Activated T-cell treated with anti-CD3 and anti-CD28 coated beads, Interleukin-2, amount 50 U/mL, for 72 hours (primary cell): ENCODE data around the gene PKNOX2. TPM values are rescaled to one million over a fixed set of nuclear protein-coding genes. Genes with fewer than 3 reads are reported as not detected.

ENCODE experiments used
- ATAC-seq, 2 donors: fragments of 150-1000 bp; cut with Tn5 transposase; replicated peaks in 1 of 2; 2 replicates each; pipeline ENCODE4 v1.10.0; 2021; ENCODE audit warnings: moderate library complexity in 2 of 2, mild to moderate bottlenecking in 1 of 2
- DNase-seq, 2 donors: peaks; one replicate each; pipeline ENCODE4 v3.0.0; 2021 to 2022; ENCODE audit warnings: mixed read lengths in 1 of 2
- H3K27ac Mint-ChIP-seq: one replicate; pipeline ENCODE4 v1.8.0; 2022; ENCODE audit warnings: mild to moderate bottlenecking, moderate library complexity, mixed read lengths
- H3K27me3 Mint-ChIP-seq: one replicate; pipeline ENCODE4 v1.8.0; 2022; ENCODE audit warnings: low read depth, mixed read lengths
- H3K36me3 Mint-ChIP-seq, 2 donors: one replicate each; pipeline ENCODE4 v1.8.0; 2022; ENCODE audit warnings: mixed read lengths in 2 of 2, mild to moderate bottlenecking in 1 of 2; ENCODE audit not compliant: insufficient read depth in 2 of 2
- H3K4me1 Mint-ChIP-seq: one replicate; pipeline ENCODE4 v1.8.0; 2022; ENCODE audit warnings: low read depth, mixed read lengths
- H3K4me3 Mint-ChIP-seq, 2 donors: one replicate each; pipeline ENCODE4 v1.8.0; 2022; ENCODE audit warnings: mild to moderate bottlenecking in 2 of 2, mixed read lengths in 2 of 2, moderate library complexity in 2 of 2
- H3K9me3 Mint-ChIP-seq, 2 donors: one replicate each; pipeline ENCODE4 v1.8.0; 2022; ENCODE audit warnings: mixed read lengths in 2 of 2
- total RNA-seq, 2 donors: library from RNA; stranded (reverse); gene quantifications; one replicate each; pipeline ENCODE4 v1.2.3, GENCODE V29; 2022

PKNOX2 gene
- total RNA-seq, 2 donors from 2014 or later: not detected

DNA sequence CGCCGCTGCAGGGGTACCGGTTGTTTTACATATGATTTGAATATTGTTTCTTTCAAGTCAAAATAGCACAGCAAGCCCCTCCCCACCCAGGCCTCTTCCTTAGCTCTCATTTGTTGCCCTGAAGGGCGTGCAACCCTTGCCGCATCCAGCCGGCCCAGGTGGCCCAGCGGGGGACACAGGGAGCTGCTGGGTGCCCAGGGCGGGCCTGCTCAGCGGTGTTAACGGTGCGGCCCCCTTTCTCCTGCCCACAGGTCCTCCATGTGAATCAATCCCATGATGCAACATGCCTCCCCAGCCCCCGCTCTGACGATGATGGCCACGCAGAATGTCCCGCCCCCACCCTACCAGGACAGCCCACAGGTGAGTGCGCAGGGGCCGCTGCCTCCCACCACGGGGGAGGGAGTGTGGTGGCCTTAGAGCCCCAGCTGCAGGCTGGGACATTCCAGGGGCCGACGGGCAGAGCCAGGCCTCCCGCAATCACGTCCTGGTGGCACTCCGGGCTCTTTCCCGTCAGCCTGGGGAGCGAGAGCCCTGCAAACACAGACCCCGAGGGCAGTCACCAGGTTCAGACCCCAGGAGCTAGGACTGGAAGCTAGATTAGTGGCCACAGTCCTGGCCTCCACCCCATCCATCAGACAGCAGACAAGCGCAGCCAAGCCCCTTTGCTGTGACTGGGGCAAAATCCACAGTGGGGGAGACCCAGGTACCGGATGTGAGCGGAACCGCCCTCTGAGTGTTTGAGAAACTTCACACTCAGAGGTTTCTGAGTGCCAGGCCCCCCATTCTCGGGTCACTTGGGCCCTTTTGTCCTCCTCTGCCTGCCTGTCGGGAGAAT lies 186.7 kb downstream of the PKNOX2 start:
- no peaks in the 10 kb centered on the region for H3K4me1 Mint-ChIP-seq
- H3K4me3 Mint-ChIP-seq: no peak overlapping the region
- H3K27me3 Mint-ChIP-seq: peaks cover 5% of the 10 kb centered on the region
- no peak overlapping the region for H3K27ac Mint-ChIP-seq
- H3K36me3 Mint-ChIP-seq: no peaks in the 10 kb centered on the region
- H3K9me3 Mint-ChIP-seq: no peaks in the 10 kb centered on the region
- ATAC-seq: no peak
- no peak for DNase-seq

DNA sequence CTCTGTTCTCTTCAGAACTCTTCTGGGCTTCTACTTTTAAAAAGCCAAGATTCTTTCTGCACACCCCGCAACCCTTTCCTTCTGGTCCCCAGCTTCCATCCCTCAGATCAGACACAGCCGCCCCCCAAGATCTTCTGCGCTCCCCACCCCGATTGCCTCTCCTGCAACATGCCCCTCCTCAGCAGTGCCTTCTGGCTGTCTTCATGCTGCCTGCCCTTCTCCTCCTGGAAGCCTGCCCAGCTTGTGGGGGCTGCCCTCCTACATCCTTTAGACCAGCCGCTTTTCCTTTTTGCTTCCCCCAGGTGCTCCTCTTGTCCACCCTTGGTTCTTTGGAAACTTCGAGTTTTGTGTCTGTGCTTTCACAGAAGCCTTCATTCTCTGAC lies 187.3 kb downstream of the PKNOX2 start:
- no peak for ATAC-seq
- Mint-ChIP-seq H3K36me3 (no peaks in the 10 kb centered on the region), H3K4me1 (no peaks in the 10 kb centered on the region), H3K27me3 (no peaks in the 10 kb centered on the region), H3K27ac (no peak overlapping the region), H3K4me3 (no peak overlapping the region), H3K9me3 (no peaks in the 10 kb centered on the region)
- no peak for DNase-seq

GRCh38 chr11:125356797-125357196 lies 192.2 kb downstream of the PKNOX2 start:
- no peaks in the 10 kb centered on the region for H3K4me1 Mint-ChIP-seq
- no peak overlapping the region for H3K4me3 Mint-ChIP-seq
- no peaks in the 10 kb centered on the region for H3K9me3 Mint-ChIP-seq
- no peaks in the 10 kb centered on the region for H3K27me3 Mint-ChIP-seq
- H3K27ac Mint-ChIP-seq: no peak overlapping the region
- DNase-seq (no peak), ATAC-seq (no peak)
- no peaks in the 10 kb centered on the region for H3K36me3 Mint-ChIP-seq

DNA sequence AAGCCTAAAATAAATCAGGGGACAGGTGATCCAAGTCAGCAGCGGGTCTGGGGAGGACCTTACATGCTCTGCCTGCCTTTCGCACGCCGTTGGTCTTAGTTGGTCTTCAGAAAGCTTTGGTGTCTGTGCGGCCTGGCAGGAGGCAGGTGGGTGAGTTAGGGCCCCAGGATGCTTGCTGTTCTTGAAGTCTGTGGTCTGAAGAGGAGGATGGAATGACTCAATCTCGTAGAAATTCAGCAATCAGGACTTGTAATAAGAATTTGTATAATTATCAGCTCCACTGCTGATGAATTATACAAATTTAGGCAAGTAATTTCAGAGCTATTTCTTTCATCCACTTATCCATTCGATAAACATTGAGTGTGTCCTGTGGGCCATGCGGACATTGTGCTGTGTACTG lies 193.0 kb downstream of the PKNOX2 start:
- ATAC-seq: no peak
- no peaks in the 10 kb centered on the region for H3K4me1 Mint-ChIP-seq
- DNase-seq: no peak
- H3K9me3 Mint-ChIP-seq: no peaks in the 10 kb centered on the region
- H3K27me3 Mint-ChIP-seq: no peaks in the 10 kb centered on the region
- no peaks in the 10 kb centered on the region for H3K36me3 Mint-ChIP-seq
- H3K4me3 Mint-ChIP-seq: no peak overlapping the region
- H3K27ac Mint-ChIP-seq: no peak overlapping the region

GRCh38 chr11:125358254-125358840 lies 193.8 kb downstream of the PKNOX2 start:
- Mint-ChIP-seq H3K4me1 (no peaks in the 10 kb centered on the region), H3K9me3 (no peaks in the 10 kb centered on the region), H3K27me3 (no peaks in the 10 kb centered on the region), H3K4me3 (no peak overlapping the region), H3K27ac (no peak overlapping the region), H3K36me3 (no peaks in the 10 kb centered on the region)
- DNase-seq (no peak), ATAC-seq (no peak)

DNA sequence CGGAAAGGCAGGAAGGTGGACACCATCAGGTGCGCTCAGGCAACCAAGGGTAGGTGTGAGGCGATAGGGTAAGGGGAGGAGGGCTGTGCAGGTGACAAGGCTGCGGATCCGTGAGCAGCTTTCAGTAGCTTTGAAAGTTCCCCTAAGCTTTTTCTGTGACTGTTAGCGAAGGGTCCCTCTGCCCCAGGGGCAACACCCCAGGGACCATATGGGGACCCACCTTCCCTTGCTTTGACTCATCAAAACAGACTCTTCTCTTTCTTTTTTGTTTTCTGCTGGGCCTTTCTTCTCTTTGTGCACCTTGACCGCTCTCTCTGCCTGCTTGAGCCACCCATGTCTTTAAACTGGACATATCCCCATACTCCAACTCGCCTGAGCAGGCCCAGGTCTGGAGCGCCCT lies 194.6 kb downstream of the PKNOX2 start:
- ATAC-seq: no peak
- no peak for DNase-seq
- Mint-ChIP-seq H3K36me3 (no peaks in the 10 kb centered on the region), H3K27ac (no peak overlapping the region), H3K9me3 (no peaks in the 10 kb centered on the region), H3K27me3 (no peaks in the 10 kb centered on the region), H3K4me1 (no peaks in the 10 kb centered on the region), H3K4me3 (no peak overlapping the region)

DNA sequence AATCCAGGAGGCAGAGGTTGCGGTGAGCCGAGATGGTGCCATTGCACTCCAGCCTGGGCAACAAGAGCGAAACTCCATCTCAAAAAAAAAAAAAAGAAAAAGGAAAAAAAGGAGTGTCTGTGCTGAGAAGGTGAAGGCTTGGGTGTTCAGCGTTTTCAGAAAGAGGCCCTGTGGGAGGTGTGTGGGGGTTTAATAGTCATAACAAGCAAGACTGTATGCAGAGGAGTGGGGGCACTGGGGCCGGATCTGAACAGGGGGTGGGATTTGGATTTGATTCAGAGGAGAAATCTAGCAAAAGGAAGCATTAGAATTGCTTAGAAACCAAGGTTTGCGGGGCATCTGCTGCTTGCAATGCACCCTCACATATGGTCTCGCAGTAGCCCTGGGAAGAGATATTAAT lies 195.5 kb downstream of the PKNOX2 start:
- ATAC-seq: no peak
- Mint-ChIP-seq H3K4me1 (no peaks in the 10 kb centered on the region), H3K36me3 (no peaks in the 10 kb centered on the region), H3K4me3 (no peak overlapping the region), H3K27ac (no peak overlapping the region), H3K9me3 (no peaks in the 10 kb centered on the region), H3K27me3 (no peaks in the 10 kb centered on the region)
- no peak for DNase-seq

GRCh38 chr11:125364121-125364826 lies 199.7 kb downstream of the PKNOX2 start:
- Mint-ChIP-seq H3K27me3 (no peaks in the 10 kb centered on the region), H3K4me3 (no peak overlapping the region), H3K4me1 (no peaks in the 10 kb centered on the region), H3K36me3 (no peaks in the 10 kb centered on the region), H3K9me3 (no peaks in the 10 kb centered on the region), H3K27ac (no peak overlapping the region)
- DNase-seq: no peak
- ATAC-seq: peak in 1 of 2 donors; percentile 43

DNA sequence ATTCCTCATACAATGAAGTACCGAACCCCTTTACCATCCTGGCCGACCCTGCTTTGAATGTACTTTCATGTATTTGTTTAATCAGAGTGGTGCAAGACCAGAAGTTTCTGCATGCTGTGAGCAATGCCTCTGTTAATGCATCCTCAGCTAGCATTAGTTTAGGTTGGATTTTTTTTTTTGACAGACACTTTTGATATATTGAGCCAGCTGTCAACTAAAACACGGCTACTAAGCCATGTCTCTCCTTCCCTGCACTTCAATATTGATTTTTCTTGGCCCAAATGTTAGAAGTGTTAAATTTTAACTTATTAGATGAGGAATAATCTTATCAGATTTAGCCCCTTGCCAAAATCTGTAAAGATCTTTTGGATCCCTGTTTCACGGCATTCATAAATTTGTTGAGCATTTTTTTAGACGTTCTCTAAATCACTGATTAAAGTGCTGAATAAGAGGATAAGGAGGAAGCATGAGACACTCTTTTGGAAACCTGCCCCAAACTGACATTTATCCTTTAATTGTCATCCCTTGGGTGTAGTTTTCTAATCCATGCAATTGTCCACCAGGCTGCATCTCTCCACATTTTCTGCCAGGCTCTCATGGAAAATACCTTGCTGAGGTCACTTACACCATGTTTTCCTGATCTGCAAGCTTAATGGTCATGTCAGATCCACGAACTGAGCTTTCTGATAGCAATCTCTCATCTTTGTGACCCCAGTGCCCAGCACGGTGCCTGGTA lies 200.8 kb downstream of the PKNOX2 start:
- Mint-ChIP-seq H3K4me1 (no peaks in the 10 kb centered on the region), H3K4me3 (no peak overlapping the region), H3K27ac (no peak overlapping the region), H3K27me3 (peaks cover under 1% of the 10 kb centered on the region), H3K36me3 (no peaks in the 10 kb centered on the region), H3K9me3 (no peaks in the 10 kb centered on the region)
- ATAC-seq (no peak), DNase-seq (no peak)

- DNase-seq (no peak), ATAC-seq (no peak)
- Mint-ChIP-seq H3K27ac (no peak overlapping the region), H3K4me3 (no peak overlapping the region), H3K27me3 (peaks cover 19% of the 10 kb centered on the region), H3K9me3 (no peaks in the 10 kb centered on the region), H3K4me1 (no peaks in the 10 kb centered on the region), H3K36me3 (no peaks in the 10 kb centered on the region)
Measured at GRCh38 chr11:125367710-125368109, 203.2 kb downstream of the PKNOX2 start.

DNA sequence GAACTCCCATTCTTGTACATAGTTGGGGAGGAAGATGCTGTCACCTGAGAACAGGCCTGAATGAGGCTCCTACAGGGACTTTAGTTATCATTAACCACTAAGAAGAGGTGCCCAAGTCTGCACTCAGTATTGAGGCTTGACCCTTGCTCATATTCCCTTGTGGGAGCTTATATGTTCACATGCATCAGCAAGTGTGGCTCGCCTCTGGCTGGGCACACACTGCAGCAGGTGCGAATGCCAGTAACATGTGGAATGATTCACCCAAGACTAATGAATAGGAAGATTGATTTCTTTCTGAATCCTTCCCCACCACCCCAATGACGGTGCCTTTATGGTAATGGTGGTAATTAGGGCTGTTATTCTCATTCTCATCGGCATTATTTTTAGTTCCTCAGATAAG lies 204.2 kb downstream of the PKNOX2 start:
- Mint-ChIP-seq H3K27me3 (peaks cover 29% of the 10 kb centered on the region), H3K4me3 (no peak overlapping the region), H3K27ac (no peak overlapping the region), H3K9me3 (no peaks in the 10 kb centered on the region), H3K4me1 (no peaks in the 10 kb centered on the region), H3K36me3 (no peaks in the 10 kb centered on the region)
- no peak for ATAC-seq
- no peak for DNase-seq

DNA sequence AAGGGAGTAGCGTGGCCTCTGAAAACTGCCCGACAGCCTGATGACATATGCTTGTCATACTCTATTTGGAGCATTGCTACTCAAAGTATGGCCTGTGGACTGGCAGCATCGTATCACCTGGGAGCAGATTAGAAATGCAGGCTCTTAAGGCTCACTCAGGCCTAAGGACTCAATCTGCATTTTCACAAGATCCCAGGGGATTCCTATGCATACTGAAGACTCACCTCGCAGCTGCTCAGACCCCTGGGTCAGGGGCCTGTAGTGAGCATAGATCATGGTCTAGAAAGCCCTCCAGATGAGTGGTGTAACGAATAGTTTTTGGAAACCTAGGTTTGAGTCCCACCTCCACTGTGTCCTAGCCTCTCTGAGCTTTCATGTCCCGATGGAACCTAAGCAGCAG lies 205.3 kb downstream of the PKNOX2 start:
- Mint-ChIP-seq H3K27ac (no peak overlapping the region), H3K36me3 (no peaks in the 10 kb centered on the region), H3K4me1 (no peaks in the 10 kb centered on the region), H3K9me3 (no peaks in the 10 kb centered on the region), H3K27me3 (peaks cover 29% of the 10 kb centered on the region), H3K4me3 (no peak overlapping the region)
- no peak for ATAC-seq
- no peak for DNase-seq
